GM18951 (cell line): ENCODE results near the gene PPP1R11.

Experiments
- POLR2A ChIP-seq: IDR thresholded peaks from 4 replicates; pipeline ENCODE4 v1.6.1; 2011; ENCODE audit warnings: mild to moderate bottlenecking; ENCODE audit not compliant: insufficient read length, insufficient read depth; ENCODE audit errors: extremely low read depth
- in situ Hi-C: fragments of 300-500 bp; cut with MboI; formaldehyde crosslinking; loops from one replicate; pipeline ENCODE4 v1.12.0; 2022; ENCODE audit warnings: low sequenced_read_pairs, mixed read lengths, inconsistent platforms; ENCODE audit not compliant: unreplicated experiment

Gene PPP1R11

GRCh38 chr6:30071081-30071818 lies 4.3 kb downstream of the PPP1R11 start:
- no peak for TF ChIP-seq POLR2A
- in situ Hi-C loops, result no loop called here

- in situ Hi-C loops, result no loop called here
- no peak for TF ChIP-seq POLR2A
These were observed 4.9 kb downstream of the PPP1R11 start for GRCh38 chr6:30071858-30072257.

- in situ Hi-C loops, result no loop called here
These were observed 6.7 kb downstream of the PPP1R11 start for GRCh38 chr6:30073489-30074235.

GRCh38 chr6:30074331-30075093 lies 7.5 kb downstream of the PPP1R11 start:
- no peak for TF ChIP-seq POLR2A
- in situ Hi-C loops, result no loop called here

More at GRCh38 chr6:30073489-30074235, 6.7 kb downstream of the PPP1R11 start:
- TF ChIP-seq POLR2A, result no peak

- in situ Hi-C loops, result no loop called here
These were observed 8.2 kb downstream of the PPP1R11 start, which contains the start of gene RNF39 for GRCh38 chr6:30075094-30075789. Gene RNF39 (minus strand): TSS chr6:30075769. CDS start chr6:30075585, 184 bp downstream.

GRCh38 chr6:30075790-30076732 lies 9.1 kb downstream of the PPP1R11 start:
- no peak for TF ChIP-seq POLR2A
- in situ Hi-C loops, result no loop called here

More at GRCh38 chr6:30075094-30075789, 8.2 kb downstream of the PPP1R11 start, which contains the start of gene RNF39:
- no peak for TF ChIP-seq POLR2A

- in situ Hi-C loops, result no loop called here
- TF ChIP-seq POLR2A, result no peak
These were observed 10.2 kb downstream of the PPP1R11 start for GRCh38 chr6:30077218-30077617.

- in situ Hi-C loops, result no loop called here
- no peak for TF ChIP-seq POLR2A
These were observed 20.9 kb downstream of the PPP1R11 start for GRCh38 chr6:30087876-30088275.

GRCh38 chr6:30091577-30092381 lies 24.8 kb downstream of the PPP1R11 start:
- TF ChIP-seq POLR2A, result no peak
- in situ Hi-C loops, result no loop called here

GRCh38 chr6:30092852-30093543 lies 26.0 kb downstream of the PPP1R11 start:
- TF ChIP-seq POLR2A, result no peak
- in situ Hi-C loops, result no loop called here
